ENCODE measurements around the gene CDHR3.

- TF ChIP-seq CTCF (IDR thresholded peaks at IDR 0.05) (no peak), POLR2A (IDR thresholded peaks at IDR 0.05) (no peak)
Measured at GRCh38 chr7:106018566-106019469, 55.8 kb downstream of the CDHR3 start.
